Measurements from ENCODE around the gene RBM15B. TPM values are rescaled to one million over a fixed set of nuclear protein-coding genes. Genes with fewer than 3 reads are reported as not detected.

The RBM15B gene
- polyA plus RNA-seq, 3 donors, result 7.1 to 10.3 (median 9.1) TPM

GRCh38 chr3:51385621-51386091 lies 5.4 kb upstream of the RBM15B start:
- Histone ChIP-seq H3K4me1 (ENCODE audit: control insufficient read depth in 1 of 2, insufficient read depth in 2 of 2, low read length in 2 of 2) (peaks cover 39 to 52% of the 10 kb centered on the region in 2 donors), H3K27me3 (ENCODE audit: control insufficient read depth in 2 of 2, insufficient read depth in 2 of 2, low read length in 2 of 2) (no peaks in the 10 kb centered on the region), H3K4me3 (replicated peaks in 1 of 3; ENCODE audit: low read depth in 2 of 3, low read length in 3 of 3) (peak overlapping the region; percentile 51 to 99 (median 83)), H4K20me1 (ENCODE audit: insufficient read depth, low read length) (peaks cover 43% of the 10 kb centered on the region), H3K9me3 (replicated peaks in 1 of 2; ENCODE audit: control insufficient read depth in 1 of 2, insufficient read depth in 1 of 2, low read length in 2 of 2) (no peaks in the 10 kb centered on the region), H3K27ac (ENCODE audit: low read depth in 1 of 2, low read length in 2 of 2) (peak overlapping the region; percentile 54 to 97), H3K9ac (ENCODE audit: insufficient read depth, low read length, poor library complexity, severe bottlenecking) (peak overlapping the region; percentile 95), H3K4me2 (replicated peaks; ENCODE audit: extremely low read depth, low read length, poor library complexity, severe bottlenecking) (peak overlapping the region; percentile 97), H3K79me2 (ENCODE audit: insufficient read depth, low read length) (peaks cover 59% of the 10 kb centered on the region), H3K36me3 (replicated peaks in 1 of 2; ENCODE audit: control insufficient read depth in 1 of 2, insufficient read depth in 2 of 2, low read length in 2 of 2) (peaks cover 10 to 20% of the 10 kb centered on the region in 2 donors), H2AFZ (ENCODE audit: insufficient read depth, low read depth, low read length, poor library complexity, severe bottlenecking) (peak overlapping the region; percentile 100)
- Mint-ChIP-seq H3K9me3 (no peaks in the 10 kb centered on the region), H3K27me3 (ENCODE audit: low read depth in 3 of 3) (peaks cover 0 to 3% (median 1%) of the 10 kb centered on the region in 3 donors), H3K36me3 (peaks cover 21 to 23% of the 10 kb centered on the region in 2 donors), H3K4me1 (peaks cover 44% of the 10 kb centered on the region), H3K4me3 (peak overlapping the region; percentile 92 to 98), H3K27ac (peak overlapping the region; percentile 91 to 97 (median 95))
- intact Hi-C loops (cut with micrococcal nuclease), result loop anchor here in 1 of 2 donors (2.0 to 10.0 kb wide), 3 partner anchors 113 to 1149 kb away; partner anchors contain the start of genes CISH, NT5DC2 and UQCC5
- no peak for TF ChIP-seq CTCF (IDR thresholded peaks at IDR 0.05)
- no peak for DNase-seq
- WGBS (ENCODE audit: insufficient coverage), result 0% methylated on average over 9 of the region's 18 CpGs

GRCh38 chr3:51386159-51386851 lies 4.8 kb upstream of the RBM15B start:
- H3K4me3 ChIP-seq (replicated peaks in 1 of 3; ENCODE audit: low read depth in 2 of 3, low read length in 3 of 3), result peak overlapping the region in 2 of 3 experiments; percentile 51 to 99
- H3K27me3 Mint-ChIP-seq (ENCODE audit: low read depth in 3 of 3), result peaks cover 0 to 3% (median 1%) of the 10 kb centered on the region in 3 donors
- peak overlapping the region; percentile 77 to 97 (median 95) for H3K27ac Mint-ChIP-seq
- WGBS (ENCODE audit: insufficient coverage), result 66% methylated on average over 5 of the region's 8 CpGs
- H3K4me2 ChIP-seq (replicated peaks; ENCODE audit: extremely low read depth, low read length, poor library complexity, severe bottlenecking), result peak overlapping the region; percentile 97
- H4K20me1 ChIP-seq (ENCODE audit: insufficient read depth, low read length), result peaks cover 43% of the 10 kb centered on the region
- H3K9me3 ChIP-seq (replicated peaks in 1 of 2; ENCODE audit: control insufficient read depth in 1 of 2, insufficient read depth in 1 of 2, low read length in 2 of 2), result no peaks in the 10 kb centered on the region
- H3K36me3 ChIP-seq (replicated peaks in 1 of 2; ENCODE audit: control insufficient read depth in 1 of 2, insufficient read depth in 2 of 2, low read length in 2 of 2), result peaks cover 10 to 20% of the 10 kb centered on the region in 2 donors
- no peak for TF ChIP-seq CTCF (IDR thresholded peaks at IDR 0.05)
- no peak overlapping the region for H2AFZ ChIP-seq (ENCODE audit: insufficient read depth, low read depth, low read length, poor library complexity, severe bottlenecking)
- H3K9ac ChIP-seq (ENCODE audit: insufficient read depth, low read length, poor library complexity, severe bottlenecking), result peak overlapping the region; percentile 95
- no peaks in the 10 kb centered on the region for H3K9me3 Mint-ChIP-seq
- H3K36me3 Mint-ChIP-seq, result peaks cover 21 to 23% of the 10 kb centered on the region in 2 donors
- no peaks in the 10 kb centered on the region for H3K27me3 ChIP-seq (ENCODE audit: control insufficient read depth in 2 of 2, insufficient read depth in 2 of 2, low read length in 2 of 2)
- DNase-seq, result peak in 1 of 3 donors; percentile 7
- H3K4me3 Mint-ChIP-seq, result peak overlapping the region; percentile 92 to 98
- H3K4me1 Mint-ChIP-seq, result peaks cover 46% of the 10 kb centered on the region
- H3K4me1 ChIP-seq (ENCODE audit: control insufficient read depth in 1 of 2, insufficient read depth in 2 of 2, low read length in 2 of 2), result peaks cover 42 to 54% of the 10 kb centered on the region in 2 donors
- H3K27ac ChIP-seq (ENCODE audit: low read depth in 1 of 2, low read length in 2 of 2), result peak overlapping the region; percentile 54 to 97
- H3K79me2 ChIP-seq (ENCODE audit: insufficient read depth, low read length), result peaks cover 61% of the 10 kb centered on the region
- intact Hi-C loops (cut with micrococcal nuclease), result loop anchor here in 1 of 2 donors (2.0 to 10.0 kb wide), 3 partner anchors 112 to 1148 kb away; partner anchors contain the start of genes CISH, NT5DC2 and UQCC5
